DOHH2 (cell line): ENCODE measurements around the gene PPP6R3.
"Not testable (repeated sequence)": the region's sequence is repeated elsewhere in the genome, so short reads cannot be mapped to it uniquely, and the experiment has no call there.

Experiments used
- H3F3A ChIP-seq: fragments of 200-600 bp; sonication (generic), shearing (Covaris generic); 2 replicates; pipeline ENCODE4 v1.6.0; 2016; ENCODE audit warnings: antibody characterized with exemption, mild to moderate bottlenecking; ENCODE audit not compliant: control insufficient read depth, insufficient read depth
- H3K27ac ChIP-seq: fragments of 200-600 bp; sonication (generic); 2 replicates; pipeline ENCODE4 v1.5.1; 2014; ENCODE audit warnings: low read depth, mild to moderate bottlenecking, low read length, moderate library complexity
- H3K27me3 ChIP-seq: fragments of 200-600 bp; sonication (generic); 2 replicates; pipeline ENCODE4 v1.6.1; 2014; ENCODE audit warnings: mild to moderate bottlenecking, low read length, mixed read lengths; ENCODE audit not compliant: control insufficient read depth
- H3K36me3 ChIP-seq: fragments of 200-600 bp; sonication (generic); 2 replicates; pipeline ENCODE4 v1.6.1; 2014; ENCODE audit warnings: mild to moderate bottlenecking, low read length, moderate library complexity, mixed read lengths; ENCODE audit not compliant: control insufficient read depth
- H3K4me1 ChIP-seq: fragments of 200-600 bp; sonication (generic); 2 replicates; pipeline ENCODE4 v1.6.1; 2014; ENCODE audit warnings: mild to moderate bottlenecking, low read length, mixed read lengths; ENCODE audit not compliant: control insufficient read depth
- H3K4me2 ChIP-seq: fragments of 200-600 bp; sonication (generic); 2 replicates; pipeline ENCODE4 v1.6.0; 2014; ENCODE audit warnings: mild to moderate bottlenecking, low read length, moderate library complexity
- H3K4me3 ChIP-seq: fragments of 200-600 bp; sonication (generic); 2 replicates; pipeline ENCODE4 v1.5.1; 2014; ENCODE audit warnings: mild to moderate bottlenecking, low read length, mixed read lengths
- H3K79me2 ChIP-seq: fragments of 200-600 bp; sonication (generic); 2 replicates; pipeline ENCODE4 v1.6.1; 2014; ENCODE audit warnings: mild to moderate bottlenecking, low read length, mixed read lengths; ENCODE audit not compliant: control insufficient read depth
- H3K9me2 ChIP-seq: fragments of 200-600 bp; sonication (generic); replicated peaks from 2 replicates; pipeline ENCODE4 v1.6.1; 2014; ENCODE audit warnings: mild to moderate bottlenecking, low read length, mixed read lengths; ENCODE audit not compliant: control insufficient read depth
- H3K9me3 ChIP-seq: fragments of 200-600 bp; sonication (generic); 2 replicates; pipeline ENCODE4 v1.6.1; 2014; ENCODE audit warnings: antibody characterized with exemption, low read length, mixed read lengths; ENCODE audit not compliant: control insufficient read depth, insufficient read depth
- H4K20me1 ChIP-seq: fragments of 200-600 bp; sonication (generic); 2 replicates; pipeline ENCODE4 v1.6.0; 2014; ENCODE audit warnings: low read depth, mild to moderate bottlenecking, antibody characterized with exemption, low read length, moderate library complexity; ENCODE audit not compliant: control insufficient read depth, insufficient read depth
- CTCF ChIP-seq: fragments of 200-600 bp; sonication (generic); IDR thresholded peaks from one replicate; pipeline ENCODE4 v1.5.1; 2014; ENCODE audit warnings: antibody characterized with exemption, mild to moderate bottlenecking, low read depth, low read length; ENCODE audit not compliant: poor library complexity, severe bottlenecking
- EZH2phosphoT487 ChIP-seq: fragments of 200-600 bp; sonication (generic); IDR thresholded peaks from 2 replicates; pipeline ENCODE4 v1.6.1; 2017; ENCODE audit warnings: borderline replicate concordance, mild to moderate bottlenecking, antibody characterized with exemption, low read length, moderate library complexity, mixed read lengths

Gene PPP6R3

GRCh38 chr11:68445531-68446035 is 15.0 kb upstream of the PPP6R3 start:
- H3K36me3 ChIP-seq: no peaks in the 10 kb centered on the region
- no peaks in the 10 kb centered on the region for H4K20me1 ChIP-seq
- peaks cover 12% of the 10 kb centered on the region for H3K4me1 ChIP-seq
- H3K4me3 ChIP-seq: no peak overlapping the region
- H3K4me2 ChIP-seq: no peak overlapping the region
- H3K9me3 ChIP-seq: no peaks in the 10 kb centered on the region
- TF ChIP-seq CTCF: no peak
- TF ChIP-seq EZH2phosphoT487: no peak
- no peaks in the 10 kb centered on the region for H3K27me3 ChIP-seq
- H3K27ac ChIP-seq: no peak overlapping the region
- H3F3A ChIP-seq: no peaks in the 10 kb centered on the region
- no peaks in the 10 kb centered on the region for H3K79me2 ChIP-seq
- no peaks in the 10 kb centered on the region for H3K9me2 ChIP-seq

GRCh38 chr11:68446046-68446725 is 14.4 kb upstream of the PPP6R3 start:
- no peaks in the 10 kb centered on the region for H3K9me2 ChIP-seq
- no peaks in the 10 kb centered on the region for H3K79me2 ChIP-seq
- no peaks in the 10 kb centered on the region for H3K9me3 ChIP-seq
- peaks cover 10% of the 10 kb centered on the region for H3K4me1 ChIP-seq
- H3K27ac ChIP-seq: no peak overlapping the region
- no peaks in the 10 kb centered on the region for H3K36me3 ChIP-seq
- TF ChIP-seq EZH2phosphoT487 (no peak), CTCF (no peak)
- no peak overlapping the region for H3K4me2 ChIP-seq
- H4K20me1 ChIP-seq: no peaks in the 10 kb centered on the region
- H3K27me3 ChIP-seq: no peaks in the 10 kb centered on the region
- no peaks in the 10 kb centered on the region for H3F3A ChIP-seq
- H3K4me3 ChIP-seq: no peak overlapping the region

GRCh38 chr11:68447015-68447801 is 13.3 kb upstream of the PPP6R3 start:
- Histone ChIP-seq H3K4me1 (no peaks in the 10 kb centered on the region), H3K27ac (no peak overlapping the region), H3K36me3 (no peaks in the 10 kb centered on the region), H3K4me2 (no peak overlapping the region), H3K27me3 (no peaks in the 10 kb centered on the region), H3F3A (no peaks in the 10 kb centered on the region), H3K9me3 (no peaks in the 10 kb centered on the region), H4K20me1 (no peaks in the 10 kb centered on the region), H3K79me2 (no peaks in the 10 kb centered on the region), H3K9me2 (no peaks in the 10 kb centered on the region), H3K4me3 (no peak overlapping the region)
- peak; percentile 94 for TF ChIP-seq CTCF
- no peak for TF ChIP-seq EZH2phosphoT487

- H4K20me1 ChIP-seq, H3F3A ChIP-seq, H3K9me2 ChIP-seq, H3K79me2 ChIP-seq, H3K36me3 ChIP-seq, H3K4me1 ChIP-seq, H3K27me3 ChIP-seq, H3K4me3 ChIP-seq, H3K4me2 ChIP-seq, H3K9me3 ChIP-seq, H3K27ac ChIP-seq: not testable (repeated sequence)
These were observed 12.6 kb upstream of the PPP6R3 start for GRCh38 chr11:68447914-68448313.
